GM21737 (cell line): ENCODE measurements around the gene POLA1.
A peak's percentile ranks its signal among the peaks of the same experiment; 100 is the strongest.
"Not testable (repeated sequence)": the region's sequence is repeated elsewhere in the genome, so short reads cannot be mapped to it uniquely, and the experiment has no call there.

Experiments
- ATAC-seq: cut with Tn5 transposase; IDR thresholded peaks from one replicate; pipeline ENCODE4 v1.9.1; 2021; ENCODE audit warnings: mild to moderate bottlenecking, moderate library complexity; ENCODE audit not compliant: unreplicated experiment

The POLA1 gene

GRCh38 chrX:24693453-24694202 is at the start of gene POLA1:
Gene POLA1, plus strand, starts transcription at chrX:24693918. Its CDS starts 44 bp downstream, at chrX:24693962.
- ATAC-seq = peak; percentile 97

GRCh38 chrX:24646006-24646405 is 47.7 kb upstream of the POLA1 start:
- ATAC-seq = no peak

- no peak for ATAC-seq
Measured at GRCh38 chrX:24646745-24647182, 47.0 kb upstream of the POLA1 start.

GRCh38 chrX:24647257-24648058 is 46.3 kb upstream of the POLA1 start, which contains the start of gene PCYT1B:
Gene PCYT1B, minus strand, starts transcription at chrX:24647347. Its CDS starts 242 bp downstream, at chrX:24647105.
- no peak for ATAC-seq

- ATAC-seq = no peak
Measured at GRCh38 chrX:24648495-24648894, 45.2 kb upstream of the POLA1 start.

GRCh38 chrX:24651783-24652182 is 41.9 kb upstream of the POLA1 start:
- ATAC-seq = no peak

GRCh38 chrX:24655679-24656078 is 38.0 kb upstream of the POLA1 start:
- ATAC-seq = not testable (repeated sequence)

- ATAC-seq = no peak
Measured at GRCh38 chrX:24657671-24658386, 35.9 kb upstream of the POLA1 start.

- no peak for ATAC-seq
Measured at GRCh38 chrX:24658421-24658820, 35.3 kb upstream of the POLA1 start.

- no peak for ATAC-seq
Measured at GRCh38 chrX:24659106-24659505, 34.6 kb upstream of the POLA1 start.

- ATAC-seq = no peak
Measured at GRCh38 chrX:24659646-24660045, 34.1 kb upstream of the POLA1 start.

GRCh38 chrX:24661292-24661691 is 32.4 kb upstream of the POLA1 start:
- no peak for ATAC-seq

GRCh38 chrX:24662352-24662751 is 31.4 kb upstream of the POLA1 start:
- ATAC-seq = no peak

- no peak for ATAC-seq
Measured at GRCh38 chrX:24668111-24668510, 25.6 kb upstream of the POLA1 start.

GRCh38 chrX:24672701-24673190 is 21.0 kb upstream of the POLA1 start:
- ATAC-seq = no peak

- no peak for ATAC-seq
Measured at GRCh38 chrX:24673424-24673823, 20.3 kb upstream of the POLA1 start.

GRCh38 chrX:24676403-24677024 is 17.2 kb upstream of the POLA1 start:
- no peak for ATAC-seq

- ATAC-seq = no peak
Measured at GRCh38 chrX:24682739-24683432, 10.8 kb upstream of the POLA1 start.

- no peak for ATAC-seq
Measured at GRCh38 chrX:24684048-24684447, 9.7 kb upstream of the POLA1 start.

GRCh38 chrX:24692305-24692704 is 1.4 kb upstream of the POLA1 start:
- ATAC-seq = no peak
